HG03354 (cell line): Measurements from ENCODE around the gene C14orf119.

Experiments used
- ATAC-seq: cut with Tn5 transposase; IDR thresholded peaks from one replicate; pipeline ENCODE4 v1.9.1; 2021; ENCODE audit warnings: mild to moderate bottlenecking; ENCODE audit not compliant: unreplicated experiment, poor library complexity, severe bottlenecking

C14orf119 gene

DNA sequence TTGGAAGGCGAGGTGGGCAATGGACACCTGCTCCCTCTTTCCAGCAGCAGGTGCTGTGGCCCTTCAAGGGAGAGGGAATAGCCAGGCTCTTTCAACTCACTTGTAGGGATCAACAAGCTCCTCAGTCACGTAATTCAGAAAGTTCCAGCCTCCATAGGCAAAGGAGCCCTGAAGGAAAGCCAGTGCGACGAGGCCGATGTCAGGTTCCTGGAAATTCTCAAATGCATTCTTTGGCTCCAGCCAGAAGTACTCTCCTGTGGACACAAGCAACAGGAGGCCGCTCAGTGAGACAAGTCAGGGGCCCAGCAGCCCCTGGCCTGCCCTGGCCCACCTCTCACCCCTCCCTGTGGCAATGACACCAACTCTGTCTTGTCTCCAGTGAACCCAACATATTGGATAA lies 45.1 kb downstream of the C14orf119 start:
- ATAC-seq: no peak

DNA sequence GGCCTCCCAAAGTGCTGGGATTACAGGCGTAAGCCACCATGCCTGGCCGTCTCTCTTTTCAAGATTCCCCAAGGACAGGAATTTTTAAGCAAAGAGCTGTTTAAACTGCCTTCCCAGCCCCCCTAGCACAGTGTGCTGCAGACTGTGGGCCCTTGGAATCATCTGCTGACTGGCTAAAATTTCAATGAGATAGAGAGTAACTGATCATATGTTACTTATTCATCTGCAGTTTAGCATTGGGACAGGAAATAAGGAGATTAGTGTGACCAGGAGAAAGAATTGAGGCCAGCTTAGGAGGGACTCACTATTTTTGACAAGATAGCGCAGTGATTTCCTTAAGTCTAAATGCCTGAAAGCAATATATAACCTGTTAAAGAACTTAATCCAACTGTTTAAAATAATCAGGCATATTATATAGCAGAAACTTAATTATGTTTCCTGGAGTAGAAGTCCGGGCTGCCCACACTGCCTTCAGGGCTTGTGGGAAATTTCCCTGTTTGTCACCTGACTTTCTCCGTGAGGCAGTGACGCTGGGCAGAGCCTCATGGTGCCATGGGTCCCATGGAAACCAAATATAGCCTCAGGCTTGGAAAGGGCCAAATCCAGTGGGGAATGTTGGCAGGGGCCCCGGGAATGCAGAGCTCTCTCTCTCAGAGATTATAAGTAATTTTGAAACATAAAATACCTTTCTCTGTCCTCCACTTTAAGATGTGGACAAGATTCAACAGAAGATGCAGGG lies 46.6 kb downstream of the C14orf119 start:
- no peak for ATAC-seq

DNA sequence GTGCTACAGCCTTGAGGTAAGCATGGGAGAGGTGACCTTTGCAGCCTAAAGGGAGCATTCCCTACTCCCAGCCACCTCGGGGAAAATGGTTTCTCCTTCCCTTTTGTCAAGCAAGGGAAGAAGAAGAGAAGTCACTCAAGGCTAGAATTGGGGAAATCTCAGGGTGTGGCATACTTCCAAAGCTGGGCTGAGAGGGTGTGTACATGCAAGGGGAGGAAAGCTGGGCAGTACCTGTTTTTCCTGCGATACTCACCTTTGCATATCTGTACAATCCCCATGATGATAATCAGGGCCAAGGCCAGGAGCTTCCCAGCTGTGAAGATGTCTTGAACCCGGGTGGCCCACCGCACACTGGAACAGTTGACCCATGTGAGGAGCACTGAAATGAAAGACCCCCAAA lies 47.5 kb downstream of the C14orf119 start:
- ATAC-seq: no peak

DNA sequence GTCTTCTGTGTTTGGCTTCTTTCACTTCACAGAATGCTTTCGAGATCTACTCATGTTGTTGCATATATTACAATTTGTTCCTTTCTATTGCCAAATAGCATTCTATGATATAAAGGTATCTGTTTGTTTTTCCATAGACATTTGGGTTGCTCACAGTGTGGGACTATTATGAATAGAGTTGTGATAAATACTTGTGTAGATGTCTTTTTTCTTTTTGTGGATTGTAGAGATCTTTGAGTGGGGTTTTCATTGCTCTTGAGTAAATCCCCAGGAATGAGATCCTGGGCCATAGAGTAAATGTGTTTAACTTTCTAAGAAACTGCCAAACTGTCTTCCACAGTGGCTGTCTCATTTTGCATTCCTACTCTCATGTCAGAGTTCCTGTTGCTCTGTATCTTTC lies 48.6 kb downstream of the C14orf119 start:
- ATAC-seq: no peak

DNA sequence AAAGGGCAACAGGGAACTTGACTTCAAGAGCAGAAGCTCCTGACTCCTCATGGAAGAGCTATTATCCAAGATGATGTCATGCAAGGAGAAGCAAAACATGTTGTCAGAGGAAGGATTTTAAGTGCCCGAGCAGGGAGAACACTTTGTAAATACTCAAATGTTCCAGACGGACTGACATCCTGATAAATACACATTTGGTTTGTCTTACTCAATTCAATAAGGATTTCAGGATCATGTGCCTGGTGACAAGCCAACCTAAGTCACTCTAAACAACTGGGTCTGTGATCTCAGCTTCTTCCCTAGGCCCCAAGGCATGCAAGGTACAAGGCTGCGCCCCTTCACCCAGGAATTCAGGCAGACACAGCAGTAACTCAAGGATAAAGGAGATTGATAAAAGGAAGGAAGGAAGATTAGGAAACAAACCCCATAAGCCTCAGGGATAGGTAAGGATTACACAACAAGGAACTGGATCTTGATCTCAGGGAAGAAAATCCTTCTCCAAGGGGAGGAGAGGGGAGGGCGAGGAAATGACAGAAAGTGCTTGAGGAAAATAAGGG lies 50.6 kb downstream of the C14orf119 start:
- no peak for ATAC-seq

DNA sequence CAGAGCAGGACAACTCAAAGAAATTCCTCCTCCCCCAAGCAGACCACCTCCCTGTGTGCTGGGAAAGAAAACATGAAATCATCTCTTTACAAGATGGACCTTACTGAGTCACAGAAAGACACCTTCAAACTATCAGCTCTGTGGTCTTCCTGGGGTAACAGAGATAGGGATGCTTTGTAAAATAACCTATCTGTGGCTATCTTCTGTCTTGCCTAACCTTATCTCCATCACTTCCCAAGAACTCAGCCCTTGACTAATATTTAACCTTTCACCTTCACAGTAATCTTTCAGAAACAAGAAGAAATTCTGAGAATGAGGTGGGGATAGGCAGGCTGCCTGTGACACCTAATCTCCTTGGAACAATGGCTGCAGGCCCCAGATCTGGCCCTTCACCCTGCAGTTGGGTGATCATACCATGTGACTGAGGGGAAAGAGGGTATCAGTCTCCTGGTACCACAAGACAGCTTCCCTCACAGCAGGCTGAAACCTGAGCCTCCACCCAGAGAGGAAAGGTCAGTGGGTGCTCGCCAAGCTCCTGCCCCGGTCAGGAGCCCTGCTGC lies 51.1 kb downstream of the C14orf119 start:
- no peak for ATAC-seq

DNA sequence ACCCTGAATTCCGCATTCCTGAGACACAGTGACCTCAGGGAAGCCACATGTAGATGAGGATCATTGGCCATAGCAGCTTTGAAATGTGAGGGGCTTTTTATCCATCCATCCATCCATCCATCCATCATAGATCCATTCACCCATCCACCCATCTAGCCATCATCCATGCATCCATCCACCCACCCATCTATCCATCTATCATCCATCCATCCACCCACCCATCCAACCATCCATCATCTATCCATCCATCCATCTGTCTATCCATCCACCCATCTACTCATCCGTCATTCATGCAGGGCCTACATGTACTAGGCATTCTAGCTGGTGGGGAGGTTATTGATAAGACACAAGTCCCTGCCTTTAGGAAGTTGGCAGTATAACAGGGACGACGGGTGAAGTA lies 51.7 kb downstream of the C14orf119 start:
- no peak for ATAC-seq

DNA sequence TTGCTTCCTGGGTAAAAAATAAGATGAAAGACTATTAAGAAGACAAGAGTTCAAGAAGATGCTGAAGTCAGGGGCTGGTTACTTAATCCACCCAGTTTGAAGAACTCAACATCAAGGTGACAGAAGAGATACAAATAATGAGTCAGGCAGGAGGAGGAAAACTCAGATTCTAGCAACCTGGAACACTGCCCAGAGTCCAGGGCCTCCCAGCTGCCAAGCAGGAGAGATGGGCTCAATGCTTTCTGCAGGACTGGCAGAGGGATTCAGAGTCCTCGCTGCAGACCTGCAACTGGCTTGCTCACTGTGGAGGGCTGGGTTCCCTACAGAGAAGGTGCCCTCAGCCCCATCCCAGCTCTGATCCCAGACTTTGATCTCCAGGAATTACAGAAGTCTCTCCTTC lies 52.4 kb downstream of the C14orf119 start:
- no peak for ATAC-seq

DNA sequence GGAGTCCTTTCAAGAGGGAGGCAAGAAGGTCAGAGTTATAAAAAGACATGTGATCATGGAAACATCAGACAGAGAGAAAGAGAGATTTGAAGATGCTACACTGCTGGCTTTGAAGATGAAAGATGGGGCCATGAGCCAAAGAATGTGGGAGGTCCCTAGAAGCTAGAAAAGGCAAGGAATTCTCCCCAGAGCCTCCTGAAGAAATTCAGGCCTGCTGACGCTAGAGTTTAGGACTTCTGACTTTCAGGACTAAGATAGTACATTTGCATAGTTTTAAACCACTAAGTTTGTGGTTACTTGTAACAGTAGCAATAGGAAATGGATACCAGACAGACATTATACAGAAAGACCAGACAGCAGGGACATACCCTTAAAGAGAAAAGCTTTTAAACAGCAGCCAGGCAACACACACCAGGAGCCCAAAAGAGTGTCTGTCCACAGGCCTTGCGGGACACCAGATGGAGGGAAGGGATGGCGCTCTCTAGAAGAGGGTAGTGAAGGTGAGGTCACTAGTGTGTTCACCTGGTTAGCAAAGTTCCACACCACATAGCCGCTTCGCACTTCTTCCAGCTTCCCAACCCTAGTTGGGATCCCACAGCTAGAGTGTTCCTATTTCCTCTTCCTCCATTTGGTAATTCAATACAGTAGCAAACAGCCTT lies 53.4 kb downstream of the C14orf119 start:
- ATAC-seq: no peak

DNA sequence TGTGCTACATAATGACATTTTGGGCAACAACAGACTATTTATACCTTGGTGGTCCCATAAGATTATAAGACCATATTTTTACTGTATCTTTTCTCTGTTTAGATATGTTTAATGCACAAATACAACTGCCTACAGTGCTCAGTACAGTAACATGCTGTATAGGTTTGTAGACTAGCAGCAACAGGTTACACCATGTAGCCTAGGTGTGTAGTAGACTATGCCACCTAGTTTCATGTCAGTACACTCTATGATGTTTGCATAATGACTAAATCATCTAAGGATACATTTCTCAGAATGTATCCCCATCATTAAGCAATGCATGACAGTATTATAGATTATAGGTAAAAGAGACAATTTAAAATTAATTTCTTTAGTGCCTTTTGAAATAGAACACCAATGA lies 54.4 kb downstream of the C14orf119 start:
- no peak for ATAC-seq
